GM06990 (cell line): ENCODE data around the gene C1QL2.

ENCODE experiments used
- DNase-seq: peaks from one replicate; pipeline ENCODE4 v3.0.0-alpha.2; 2011; ENCODE audit not compliant: insufficient read length; ENCODE audit errors: extremely low read depth
- H3K27me3 ChIP-seq: replicated peaks from 2 replicates; pipeline ENCODE4 v1.6.0; 2011; ENCODE audit warnings: low read length; ENCODE audit not compliant: control insufficient read depth, insufficient read depth
- H3K36me3 ChIP-seq: 2 replicates; pipeline ENCODE4 v1.5.1; 2011; ENCODE audit warnings: low read length; ENCODE audit not compliant: control insufficient read depth, insufficient read depth
- H3K4me3 ChIP-seq: replicated peaks from 2 replicates; pipeline ENCODE4 v1.5.1; 2011; ENCODE audit warnings: low read depth, mild to moderate bottlenecking, control low read depth, low read length
- CTCF ChIP-seq: IDR thresholded peaks from 2 replicates; pipeline ENCODE4 v1.5.1; 2011; ENCODE audit warnings: low read length, control low read depth, mild to moderate bottlenecking, inconsistent platforms; ENCODE audit not compliant: insufficient read depth, poor library complexity, severe bottlenecking

The C1QL2 gene

DNA sequence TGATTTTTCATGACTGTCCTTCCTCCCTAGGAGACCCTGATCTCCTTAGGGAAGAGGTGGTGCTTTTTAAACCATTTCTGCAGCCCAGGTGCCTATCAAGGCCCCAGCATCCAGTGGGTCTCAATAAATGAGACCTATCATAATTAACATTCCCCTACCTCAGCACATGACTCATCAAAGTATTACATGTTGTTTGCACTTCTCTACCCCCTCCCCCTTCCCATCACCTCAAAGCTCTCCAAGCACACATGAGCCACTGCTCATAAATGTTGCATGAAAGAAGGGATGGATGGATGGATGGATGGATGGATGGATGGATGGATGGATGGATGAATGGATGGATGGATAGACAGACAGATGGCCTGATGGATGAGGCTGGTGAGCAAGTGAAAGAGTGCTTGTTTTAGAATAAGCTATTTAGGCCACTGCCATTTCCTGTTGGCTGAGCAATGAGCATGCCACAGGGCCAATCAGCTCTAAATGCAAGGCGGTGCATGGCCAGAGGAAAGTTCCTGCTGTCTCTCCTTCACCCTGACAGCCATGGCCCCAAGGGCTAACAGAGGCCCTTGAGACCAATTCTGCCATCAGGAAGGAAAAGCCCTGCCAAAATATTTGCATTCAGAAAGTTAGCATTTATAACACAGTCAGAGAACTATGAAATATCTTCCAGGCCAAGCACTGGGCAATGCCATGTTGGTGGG lies 44.2 kb upstream of the C1QL2 start:
- Histone ChIP-seq H3K27me3 (peaks cover 2% of the 10 kb centered on the region), H3K36me3 (no peaks in the 10 kb centered on the region), H3K4me3 (no peak overlapping the region)
- no peak for TF ChIP-seq CTCF
- no peak for DNase-seq

DNA sequence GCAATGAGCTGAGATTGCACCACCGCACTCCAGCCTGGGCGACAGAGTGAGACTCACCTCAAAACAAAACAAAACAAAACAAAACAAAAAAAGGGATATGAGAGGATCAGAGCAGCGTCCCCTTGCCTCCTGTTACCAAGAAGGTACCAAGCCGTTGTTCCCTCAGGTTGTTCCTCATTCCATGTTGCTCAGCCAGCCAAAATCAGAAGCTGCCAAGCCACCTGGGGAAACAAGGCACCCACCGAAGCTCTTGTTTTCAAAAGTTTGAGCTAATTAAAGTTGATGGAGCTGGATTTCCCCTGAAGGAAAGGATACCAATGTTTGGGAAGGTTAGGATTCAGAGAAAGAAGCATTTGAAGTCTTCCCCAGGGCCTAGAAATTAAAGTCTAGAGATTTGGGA lies 43.3 kb upstream of the C1QL2 start:
- no peak overlapping the region for H3K4me3 ChIP-seq
- H3K27me3 ChIP-seq: peaks cover 2% of the 10 kb centered on the region
- no peak for DNase-seq
- H3K36me3 ChIP-seq: no peaks in the 10 kb centered on the region
- no peak for TF ChIP-seq CTCF

- DNase-seq: no peak
- Histone ChIP-seq H3K36me3 (no peaks in the 10 kb centered on the region), H3K27me3 (peaks cover 2% of the 10 kb centered on the region), H3K4me3 (no peak overlapping the region)
- no peak for TF ChIP-seq CTCF
These were observed 39.8 kb upstream of the C1QL2 start for GRCh38 chr2:119198240-119198840.

DNA sequence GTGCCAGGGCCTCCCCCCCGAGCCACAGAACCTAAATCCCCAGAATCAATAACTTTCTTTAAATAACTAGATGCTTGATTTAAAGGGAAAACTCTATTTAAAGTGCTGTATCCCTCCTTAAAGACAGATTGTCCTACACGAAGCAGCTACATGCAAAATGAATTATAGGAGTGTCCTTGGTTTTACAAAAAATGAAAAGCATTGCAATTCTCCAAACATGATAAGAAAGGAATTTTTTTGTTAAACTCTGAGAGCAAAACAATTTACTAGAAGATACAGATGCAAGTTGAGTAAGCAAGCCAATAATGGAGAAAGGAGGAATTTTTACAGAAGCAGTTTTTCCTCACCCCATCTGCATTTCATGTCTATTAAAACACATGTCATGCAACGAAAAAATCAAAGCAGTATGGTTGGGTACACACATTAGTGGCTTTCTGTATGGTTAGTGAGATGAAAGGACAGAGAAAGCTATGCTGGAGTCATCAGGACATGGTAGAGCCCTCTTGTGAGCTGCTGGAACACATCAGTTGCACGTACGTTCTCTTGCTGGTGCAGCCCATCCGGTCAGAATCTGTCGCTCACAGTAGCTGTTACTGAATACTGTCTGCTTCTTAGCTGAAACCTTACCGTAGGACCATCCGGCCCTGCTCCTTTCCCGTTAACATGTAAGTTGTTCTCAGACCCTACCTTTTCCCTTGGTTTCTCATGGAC lies 39.1 kb upstream of the C1QL2 start:
- Histone ChIP-seq H3K36me3 (no peaks in the 10 kb centered on the region), H3K27me3 (peaks cover 2% of the 10 kb centered on the region), H3K4me3 (no peak overlapping the region)
- no peak for DNase-seq
- no peak for TF ChIP-seq CTCF

- Histone ChIP-seq H3K27me3 (peaks cover 2% of the 10 kb centered on the region), H3K4me3 (no peak overlapping the region), H3K36me3 (no peaks in the 10 kb centered on the region)
- TF ChIP-seq CTCF: no peak
- no peak for DNase-seq
These were observed 38.5 kb upstream of the C1QL2 start for GRCh38 chr2:119197126-119197405.
